Stomach (tissue), 9 donors: ENCODE results near the gene ZNRF2. TPM values are rescaled to one million over a fixed set of nuclear protein-coding genes. Genes with fewer than 3 reads are reported as not detected.

Experiments used
- DNase-seq, 2 donors: peaks; one replicate each; pipeline versions ENCODE4 v3.0.0 to v3.0.0-alpha.2; 2013 to 2019
- H3K27ac ChIP-seq, 5 donors: fragments of 200-600 bp in 4 of 5; sonication (generic) in 4 of 5; one replicate each; pipeline ENCODE4 v1.5.1; 2013 to 2019; ENCODE audit warnings: mild to moderate bottlenecking in 1 of 5, moderate library complexity in 1 of 5
- H3K27me3 ChIP-seq, 3 donors: fragments of 200-600 bp; sonication (generic); one replicate each; pipeline ENCODE4 v1.5.1; 2017 to 2019; ENCODE audit warnings: mixed run types in 1 of 3
- H3K36me3 ChIP-seq, 4 donors: fragments of 200-600 bp; sonication (generic); 1 replicate in 3 of 4; 2 replicates in 1 of 4; pipeline ENCODE4 v1.5.1; 2016 to 2019
- H3K4me1 ChIP-seq, 4 donors: fragments of 200-600 bp; sonication (generic); one replicate each; pipeline ENCODE4 v1.5.1; 2016 to 2019
- H3K4me3 ChIP-seq, 4 donors: fragments of 200-600 bp; sonication (generic) in 3 of 4; one replicate each; pipeline ENCODE4 v1.5.1; 2016 to 2019; ENCODE audit warnings: mild to moderate bottlenecking in 1 of 4
- H3K9me3 ChIP-seq, 4 donors: fragments of 200-600 bp; sonication (generic); one replicate each; pipeline ENCODE4 v1.5.1; 2016 to 2019
- CTCF ChIP-seq, 7 experiments: fragments of 450-650 bp in 4 of 7; fragments of 200-600 bp in 3 of 7; sonication (generic) in 3 of 7; IDR thresholded peaks; one replicate each; pipeline ENCODE4 v1.5.1; 2016 to 2019; ENCODE audit warnings: antibody characterized with exemption in 7 of 7, control low read depth in 2 of 7, mild to moderate bottlenecking in 1 of 7
- EP300 ChIP-seq: sonication (generic); formaldehyde crosslinking; IDR thresholded peaks from one replicate; pipeline ENCODE4 v1.6.1; 2017; ENCODE audit warnings: antibody characterized with exemption
- POLR2A ChIP-seq, 4 donors: fragments of 450-650 bp; IDR thresholded peaks; one replicate each; pipeline ENCODE4 v1.6.1; 2016; ENCODE audit warnings: antibody characterized with exemption in 4 of 4, control low read depth in 2 of 4, mild to moderate bottlenecking in 1 of 4, moderate library complexity in 1 of 4
- POLR2AphosphoS5 ChIP-seq, 3 donors: sonication (generic); formaldehyde crosslinking; IDR thresholded peaks; one replicate each; pipeline ENCODE4 v1.6.1; 2016; ENCODE audit warnings: antibody characterized with exemption in 3 of 3
- WGBS, 5 donors: extraction: QIAGEN DNeasy Blood & Tissue Kit in 3 of 5; methylation state at CpG; one replicate each; pipeline versions ENCODE4 v1.1.5 to v1.1.7; 2013 to 2018; 5-methylcytosine and 5-hydroxymethylcytosine counted together
- intact Hi-C: fragments of 100-400 bp; cut with DNase I; formaldehyde crosslinking; loops from one replicate; pipeline ENCODE4 v1.15.1; 2023; ENCODE audit warnings: low total_unique reads
- polyA plus RNA-seq, 3 donors: library from polyadenylated mRNA; stranded (reverse); fragments of 200-250 nt; gene quantifications; one replicate each; pipeline ENCODE4 v1.2.3, GENCODE V29; 2013
- small RNA-seq, 4 donors: library from RNA; depleted of rRNA; stranded (forward); fragments of <200 nt; gene quantifications; one replicate each; pipeline ENCODE3, GENCODE V24; 2016
- total RNA-seq, 5 donors: library from RNA; depleted of rRNA; stranded (reverse); fragments of >200 nt; gene quantifications; one replicate each; pipeline versions ENCODE4 v1.1.0 to v1.2.3, GENCODE V29; 2014 to 2016
- donor health status: healthy with polysubstance abuse.
- donor health status: Bipolar disorder and iron deficiency.
- donor health status: healthy.

ZNRF2 gene
- total and polyA plus RNA-seq, 8 donors: 5.4 to 209 (median 23.6) TPM

DNA sequence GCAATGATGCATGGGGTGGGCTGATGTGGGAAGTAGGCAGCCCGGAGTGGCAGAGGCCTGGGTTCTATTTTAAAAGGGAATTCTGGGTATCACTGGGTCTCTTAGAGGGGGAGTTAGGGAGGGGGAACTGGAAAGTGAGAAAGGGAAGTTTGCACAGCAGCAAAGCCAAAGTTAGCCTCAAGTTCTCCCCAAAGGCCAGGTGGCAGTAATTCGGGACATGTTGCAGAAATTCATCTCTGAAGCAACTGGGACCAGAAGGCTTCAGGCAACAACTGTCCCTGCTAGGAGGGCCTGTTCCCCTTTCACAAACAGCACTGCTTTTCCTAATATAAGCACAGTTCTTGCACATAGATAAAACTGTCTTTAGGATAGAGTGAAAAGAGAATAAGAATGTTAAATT lies 126.8 kb downstream of the ZNRF2 start:
- no peak overlapping the region for H3K27ac ChIP-seq
- peaks cover 0 to 6% (median 0%) of the 10 kb centered on the region in 4 donors for H3K9me3 ChIP-seq
- DNase-seq: no peak
- H3K36me3 ChIP-seq: no peaks in the 10 kb centered on the region
- H3K4me1 ChIP-seq: peaks cover 0 to 9% (median 3%) of the 10 kb centered on the region in 4 donors
- intact Hi-C loops: loop anchor here (10.0 kb wide), 1 partner anchor 246 kb away; no protein-coding TSS in a partner anchor
- no peaks in the 10 kb centered on the region for H3K27me3 ChIP-seq
- WGBS, 5 donors: 67 to 86% (median 80%) methylated on average over 2 of the region's 2 CpGs
- TF ChIP-seq EP300: no peak
- no peak for TF ChIP-seq CTCF (IDR thresholded peaks at IDR 0.05)
- no peak for TF ChIP-seq POLR2A (IDR thresholded peaks at IDR 0.05)
- no peak for TF ChIP-seq POLR2AphosphoS5 (IDR thresholded peaks at IDR 0.05)
- H3K4me3 ChIP-seq: no peak overlapping the region

GRCh38 chr7:30411897-30412296 lies 127.5 kb downstream of the ZNRF2 start:
- no peaks in the 10 kb centered on the region for H3K36me3 ChIP-seq
- H3K9me3 ChIP-seq: peaks cover 0 to 6% (median 0%) of the 10 kb centered on the region in 4 donors
- 63 to 85% (median 70%) methylated on average over 3 of the region's 3 CpGs for WGBS, 5 donors
- no peak for DNase-seq
- no peak overlapping the region for H3K4me3 ChIP-seq
- no peaks in the 10 kb centered on the region for H3K27me3 ChIP-seq
- TF ChIP-seq POLR2AphosphoS5 (IDR thresholded peaks at IDR 0.05) (no peak), POLR2A (IDR thresholded peaks at IDR 0.05) (no peak), CTCF (IDR thresholded peaks at IDR 0.05) (no peak), EP300 (no peak)
- H3K4me1 ChIP-seq: peaks cover 0 to 9% (median 3%) of the 10 kb centered on the region in 4 donors
- no peak overlapping the region for H3K27ac ChIP-seq
- intact Hi-C loops: loop anchor here (10.0 kb wide), 1 partner anchor 247 kb away; no protein-coding TSS in a partner anchor

DNA sequence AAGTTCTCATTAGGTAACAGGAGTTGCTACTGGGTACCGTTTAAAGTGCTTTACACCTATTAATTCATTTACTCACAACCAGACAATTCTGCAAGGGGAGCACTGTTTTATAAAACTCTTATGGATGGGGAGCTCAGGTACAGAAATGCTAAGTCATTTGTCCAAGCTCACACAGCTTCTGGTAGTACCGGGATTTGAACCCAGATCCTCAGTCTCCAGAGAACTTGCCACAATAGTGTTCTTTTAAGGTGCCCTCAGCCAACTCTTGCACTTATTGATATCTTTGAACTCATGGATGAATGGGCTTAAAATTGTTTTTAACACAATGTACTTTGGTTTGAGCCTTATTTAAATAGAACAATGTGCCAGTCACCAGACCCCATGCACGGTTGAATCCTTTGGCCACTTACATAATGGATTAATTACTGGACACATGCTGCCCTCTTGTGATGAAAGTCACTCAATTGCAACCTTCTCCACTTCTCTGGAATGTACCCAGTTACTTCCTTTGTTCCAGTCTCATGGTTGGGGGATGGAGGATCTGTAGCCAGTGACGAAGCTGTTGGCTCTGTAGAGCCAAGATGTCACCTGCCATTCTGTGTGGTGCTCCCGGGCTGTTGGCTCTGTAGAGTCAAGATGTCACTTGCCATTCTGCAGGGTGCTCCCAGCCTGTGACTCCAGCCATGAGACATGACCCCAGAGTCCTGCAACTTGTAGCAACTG lies 128.5 kb downstream of the ZNRF2 start:
- Histone ChIP-seq H3K9me3 (peaks cover 0 to 6% (median 0%) of the 10 kb centered on the region in 4 donors), H3K4me3 (no peak overlapping the region), H3K4me1 (peaks cover 0 to 9% (median 3%) of the 10 kb centered on the region in 4 donors), H3K27me3 (no peaks in the 10 kb centered on the region), H3K27ac (no peak overlapping the region), H3K36me3 (no peaks in the 10 kb centered on the region)
- DNase-seq: peak; percentile 43 to 83
- intact Hi-C loops: loop anchor here (10.0 kb wide), 1 partner anchor 248 kb away; no protein-coding TSS in a partner anchor
- 47 to 61% (median 49%) methylated on average over 4 to 5 of the region's 5 CpGs for WGBS, 5 donors
- TF ChIP-seq POLR2AphosphoS5 (IDR thresholded peaks at IDR 0.05) (peak in 2 of 3 donors; percentile 31 to 82), EP300 (no peak), CTCF (IDR thresholded peaks at IDR 0.05) (peak in 5 of 7 experiments; percentile 28 to 83 (median 54))

GRCh38 chr7:30413864-30414263 lies 129.5 kb downstream of the ZNRF2 start:
- peaks cover 0 to 6% (median 0%) of the 10 kb centered on the region in 4 donors for H3K9me3 ChIP-seq
- no peak for TF ChIP-seq EP300
- no peak for TF ChIP-seq POLR2A (IDR thresholded peaks at IDR 0.05)
- no peak for TF ChIP-seq CTCF (IDR thresholded peaks at IDR 0.05)
- TF ChIP-seq POLR2AphosphoS5 (IDR thresholded peaks at IDR 0.05): no peak
- no peak overlapping the region for H3K4me3 ChIP-seq
- intact Hi-C loops: loop anchor here (10.0 kb wide), 1 partner anchor 249 kb away; no protein-coding TSS in a partner anchor
- H3K27ac ChIP-seq: no peak overlapping the region
- no peak for DNase-seq
- H3K27me3 ChIP-seq: no peaks in the 10 kb centered on the region
- no peaks in the 10 kb centered on the region for H3K36me3 ChIP-seq
- peaks cover 0 to 9% (median 3%) of the 10 kb centered on the region in 4 donors for H3K4me1 ChIP-seq
- 97 to 99% (median 97%) methylated on average over 7 of the region's 7 CpGs for WGBS, 5 donors

Small RNA genes lying within 50 kb of the gene (small RNA-seq; reads per million reads assigned to genes)
- 0 reads per million in 4 donors for gene MIR550A1

Other genes starting within 250 kb of the ZNRF2 start
- 10 to 100 TPM in 4 of 5 donors, 1 to 10 TPM in 1; 7.8 to 84.8 (median 38.7) TPM for gene MTURN, start 149.6 kb upstream of the ZNRF2 start, total RNA-seq
- gene MTURN, start 149.6 kb upstream of the ZNRF2 start, polyA plus RNA-seq: 10 to 100 TPM; 19.5 to 52.7 (median 28.6) TPM
- 10 to 100 TPM in 2 of 5 donors, 1 to 10 TPM in 3; 2.3 to 18.3 (median 7.0) TPM for gene NOD1, start 194.2 kb downstream of the ZNRF2 start, total RNA-seq
- gene NOD1, start 194.2 kb downstream of the ZNRF2 start, polyA plus RNA-seq: 1 to 10 TPM; 4.2 to 6.0 (median 4.7) TPM
- 10 to 100 TPM in 2 of 5 donors, 1 to 10 TPM in 2, not detected in 1; 2.9 to 25.7 (median 11.8) TPM for gene GGCT, start 220.2 kb downstream of the ZNRF2 start, total RNA-seq
- gene GGCT, start 220.2 kb downstream of the ZNRF2 start, polyA plus RNA-seq: 10 to 100 TPM; 49.2 to 56.5 (median 53.6) TPM